MCF 10A (cell line): ENCODE data around the gene AGPS. TPM values are rescaled to one million over a fixed set of nuclear protein-coding genes. Genes with fewer than 3 reads are reported as not detected.

Experiments used
- BruUV-seq: library from RNA; stranded (reverse); fragments of 400-500 nt; replicated peaks from 2 replicates; lab custom pipeline; 2021; lab: Mats Ljungman, UMichigan
- CTCF ChIA-PET: fragments of 300-600 bp; sonication (Branson Sonifier 250); formaldehyde crosslinking; extraction: SDS; loops from one replicate; lab custom pipeline; 2021; ENCODE audit warnings: antibody characterized with exemption, inconsistent platforms; lab: Yijun Ruan, JAX
- POLR2A ChIA-PET: fragments of 300-600, 350-650 bp; sonication (Branson Sonifier 250); formaldehyde crosslinking; extraction: SDS; loops from one replicate; lab custom pipeline; 2020; ENCODE audit warnings: antibody characterized with exemption, inconsistent platforms; lab: Yijun Ruan, JAX
- DNase-seq: peaks from one replicate; pipeline ENCODE4 v3.0.0-alpha.2; 2018; ENCODE audit not compliant: unreplicated experiment
- H3K27ac Mint-ChIP-seq: one replicate; pipeline ENCODE4 v1.8.0; 2022; ENCODE audit warnings: mild to moderate bottlenecking, low read depth, mixed read lengths; ENCODE audit not compliant: unreplicated experiment
- H3K27me3 Mint-ChIP-seq: one replicate; pipeline ENCODE4 v1.8.0; 2022; ENCODE audit warnings: mixed read lengths; ENCODE audit not compliant: insufficient read depth, unreplicated experiment
- H3K36me3 Mint-ChIP-seq: one replicate; pipeline ENCODE4 v1.8.0; 2022; ENCODE audit warnings: mild to moderate bottlenecking, moderate library complexity, mixed read lengths; ENCODE audit not compliant: insufficient read depth, unreplicated experiment
- H3K4me1 Mint-ChIP-seq: one replicate; pipeline ENCODE4 v1.8.0; 2022; ENCODE audit warnings: mixed read lengths; ENCODE audit not compliant: insufficient read depth, unreplicated experiment
- H3K4me3 Mint-ChIP-seq: one replicate; pipeline ENCODE4 v1.8.0; 2022; ENCODE audit warnings: mild to moderate bottlenecking, moderate library complexity, mixed read lengths; ENCODE audit not compliant: unreplicated experiment
- H3K9me3 Mint-ChIP-seq: one replicate; pipeline ENCODE4 v1.8.0; 2022; ENCODE audit warnings: mixed read lengths; ENCODE audit not compliant: unreplicated experiment
- CTCF ChIP-seq: fragments of 200-600 bp; IDR thresholded peaks from one replicate; pipeline ENCODE4 v1.8.0; 2022; ENCODE audit warnings: antibody characterized with exemption, mild to moderate bottlenecking; ENCODE audit not compliant: unreplicated experiment
- intact Hi-C: fragments of 100-400 bp; cut with micrococcal nuclease; formaldehyde crosslinking; loops from 2 replicates; pipeline ENCODE4 v1.14.1; 2022
- total RNA-seq: library from RNA; stranded (reverse); gene quantifications from 2 replicates; pipeline ENCODE4 v1.2.3, GENCODE V29; 2022

Gene AGPS
- total RNA-seq, 1 experiment from 2014 or later, result 49.5 TPM

DNA sequence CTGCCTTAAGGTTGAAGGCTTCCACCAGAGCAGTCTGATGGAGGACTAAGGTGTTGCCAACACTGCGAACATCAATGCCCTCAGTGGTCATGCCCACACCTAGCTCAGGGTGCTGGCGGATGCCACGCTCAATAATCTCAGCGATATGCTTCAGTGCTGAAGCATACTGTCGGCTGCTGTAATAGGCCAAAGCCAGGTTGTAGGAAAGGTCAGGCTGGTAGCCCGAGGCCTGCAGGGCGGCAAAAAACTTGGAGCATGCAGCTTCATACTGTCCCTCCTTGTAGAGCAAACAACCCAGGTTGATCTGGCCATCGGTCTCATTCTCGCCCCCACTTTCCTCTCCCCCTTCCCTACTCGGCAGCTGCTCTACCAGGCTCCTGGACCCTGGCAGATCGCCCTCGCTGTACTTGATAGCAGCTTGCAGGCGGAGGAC lies 159.4 kb downstream of the AGPS start:
- H3K4me3 Mint-ChIP-seq, result peak overlapping the region; percentile 95
- no peaks in the 10 kb centered on the region for H3K36me3 Mint-ChIP-seq
- no TSS peak for BruUV-seq
- peak overlapping the region; percentile 100 for H3K27ac Mint-ChIP-seq
- intact Hi-C loops, result loop anchor here (5.0 kb wide), 2 partner anchors 140 to 215 kb away; no protein-coding TSS in a partner anchor
- no peaks in the 10 kb centered on the region for H3K27me3 Mint-ChIP-seq
- H3K4me1 Mint-ChIP-seq, result peaks cover 4% of the 10 kb centered on the region
- no peak for TF ChIP-seq CTCF
- ChIA-PET POLR2A (interaction anchor here (1.0 kb wide), 1 partner anchor 10 kb away, joined by 3 read pairs; no protein-coding TSS in a partner anchor), CTCF (interaction anchor here (0.6 to 1.5 kb wide), 8 partner anchors 10 to 212 kb away, joined by 3 to 6 read pairs (median 3); no protein-coding TSS in a partner anchor)
- DNase-seq, result no peak
- H3K9me3 Mint-ChIP-seq, result no peaks in the 10 kb centered on the region

- H3K9me3 Mint-ChIP-seq, result no peaks in the 10 kb centered on the region
These were observed 160.0 kb downstream of the AGPS start for GRCh38 chr2:177552422-177553175.

DNA sequence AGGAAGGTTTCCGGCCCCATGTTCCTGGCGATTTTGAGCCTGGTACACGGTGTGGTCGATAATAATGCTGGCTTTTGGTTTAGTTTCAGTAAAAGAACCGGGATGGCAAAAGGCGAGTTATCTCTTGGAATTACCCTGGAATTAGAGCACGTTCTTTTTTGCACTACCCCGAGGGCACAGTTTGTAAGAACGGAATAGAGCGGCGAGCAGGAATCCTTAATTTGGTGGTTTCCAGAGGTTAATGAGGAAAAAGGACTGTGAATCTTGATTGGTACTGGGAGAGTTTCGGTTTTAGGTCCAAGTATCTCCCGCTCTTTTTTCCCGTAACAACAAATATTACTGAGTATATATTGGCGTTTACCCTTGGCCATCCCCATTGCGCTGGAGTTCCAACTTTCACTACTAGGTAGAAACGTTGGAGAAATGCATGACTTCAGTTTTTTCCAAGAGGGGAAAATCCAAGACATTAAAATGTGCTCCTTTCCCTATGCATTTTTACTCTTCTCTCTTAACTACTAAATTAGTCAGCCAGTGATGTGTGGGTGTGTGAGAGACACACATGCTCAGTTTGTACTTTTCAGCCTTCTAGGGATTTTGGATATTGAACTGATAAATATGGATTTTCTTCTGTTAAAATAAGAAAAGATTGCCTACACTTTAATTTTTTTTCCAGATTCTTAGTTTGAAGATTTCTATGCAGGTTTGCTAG lies 160.8 kb downstream of the AGPS start:
- Mint-ChIP-seq H3K36me3 (no peaks in the 10 kb centered on the region), H3K27ac (peak overlapping the region; percentile 100), H3K27me3 (no peaks in the 10 kb centered on the region), H3K9me3 (no peaks in the 10 kb centered on the region), H3K4me3 (peak overlapping the region; percentile 95), H3K4me1 (peaks cover 4% of the 10 kb centered on the region)
- BruUV-seq, result TSS peak; percentile 34
- DNase-seq, result peak; percentile 38
- POLR2A ChIA-PET, result no interaction called here
- intact Hi-C loops, result loop anchor here (5.0 kb wide), 2 partner anchors 139 to 216 kb away; no protein-coding TSS in a partner anchor
- CTCF ChIA-PET, result interaction anchor here (1.2 to 1.3 kb wide), 3 partner anchors 12 to 210 kb away, joined by 3 read pairs; no protein-coding TSS in a partner anchor
- no peak for TF ChIP-seq CTCF

More at GRCh38 chr2:177552422-177553175, 160.0 kb downstream of the AGPS start:
- Mint-ChIP-seq H3K36me3 (no peaks in the 10 kb centered on the region), H3K27ac (peak overlapping the region; percentile 100), H3K4me1 (peaks cover 4% of the 10 kb centered on the region), H3K27me3 (no peaks in the 10 kb centered on the region), H3K4me3 (peak overlapping the region; percentile 95)
- no peak for TF ChIP-seq CTCF
- POLR2A ChIA-PET, result interaction anchor here (0.7 to 1.0 kb wide), 2 partner anchors 11 to 179 kb away, joined by 3 read pairs; no protein-coding TSS in a partner anchor
- DNase-seq, result peak; percentile 84
- intact Hi-C loops, result loop anchor here (5.0 kb wide), 2 partner anchors 140 to 215 kb away; no protein-coding TSS in a partner anchor
- CTCF ChIA-PET, result interaction anchor here (0.6 to 1.4 kb wide), 6 partner anchors 11 to 211 kb away, joined by 3 to 6 read pairs (median 3); no protein-coding TSS in a partner anchor
- BruUV-seq, result TSS peak; percentile 55
